Epidermal melanocyte (primary cell): ENCODE results near the gene ATRX.
"Not testable (repeated sequence)": the region's sequence is repeated elsewhere in the genome, so short reads cannot be mapped to it uniquely, and the experiment has no call there.

Source experiments
- DNase-seq: peaks from one replicate; pipeline ENCODE4 v3.0.0; 2011; ENCODE audit warnings: low spot score; ENCODE audit not compliant: insufficient read length

The ATRX gene

DNA sequence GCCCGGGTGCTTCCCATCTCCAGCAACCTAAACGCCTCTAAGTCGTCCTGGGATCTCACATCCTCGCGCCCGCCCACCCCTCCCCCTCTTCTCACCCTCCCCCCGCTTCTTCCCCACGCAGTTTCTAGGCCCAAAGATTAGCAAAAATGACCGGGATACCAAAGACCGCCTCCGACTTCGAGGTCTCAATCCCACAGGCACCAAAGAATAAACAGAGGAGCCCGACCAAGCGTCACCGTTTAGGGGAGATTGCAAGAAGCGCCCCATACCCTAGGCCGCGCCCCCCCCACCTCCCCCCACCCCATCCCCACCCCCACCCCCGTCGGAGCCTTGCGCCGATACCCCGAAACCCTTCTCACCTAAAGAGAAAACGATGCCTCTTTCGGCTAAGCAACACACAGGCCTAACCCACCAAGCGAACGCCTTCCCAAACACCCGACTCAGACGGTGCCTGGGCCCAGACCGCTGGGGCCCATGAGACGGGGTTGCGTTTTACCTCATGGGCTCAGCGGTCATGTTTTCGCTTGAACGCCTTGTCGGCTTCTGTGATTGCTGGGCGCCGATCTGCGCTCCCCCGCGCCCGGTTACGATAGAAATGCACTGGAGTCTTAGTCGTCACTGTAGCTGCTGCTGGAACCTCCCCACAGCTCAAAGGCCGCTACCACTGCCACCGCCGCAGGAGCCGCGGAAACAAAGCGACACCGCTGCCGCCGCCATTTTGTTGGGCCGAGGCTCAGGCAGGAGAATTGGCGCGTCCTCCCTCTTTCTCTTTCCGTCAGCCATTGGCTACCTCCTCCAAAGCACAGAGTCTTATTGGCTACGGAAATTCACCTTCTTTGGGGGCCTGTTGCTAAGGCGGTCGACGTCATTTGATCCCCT lies at the start of gene ATRX:
TSS of gene ATRX (minus strand) at position 731 of the 879 bp plus-strand sequence. CDS start at position 516, 215 bp downstream.
- peak; percentile 72 for DNase-seq

DNA sequence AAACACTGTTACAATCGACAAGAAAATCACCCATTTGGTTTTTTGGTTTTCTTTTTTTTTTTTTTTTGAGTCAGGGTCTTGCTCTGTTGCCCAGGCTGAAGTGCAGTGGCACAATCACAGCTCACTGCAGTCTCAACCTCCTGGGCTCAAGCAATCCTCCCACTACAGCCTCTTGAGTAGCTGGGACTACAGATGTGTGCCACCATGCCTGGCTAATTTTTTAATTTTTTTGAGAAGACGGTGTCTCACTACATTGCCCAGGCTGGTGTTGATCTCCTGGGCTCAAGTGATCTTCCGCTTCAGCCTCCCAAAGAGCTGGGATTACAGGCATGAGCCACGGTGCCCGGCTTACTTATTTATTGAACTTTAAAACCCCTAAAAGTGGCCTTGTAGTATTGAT lies 45.5 kb upstream of the ATRX start:
- not testable (repeated sequence) for DNase-seq

DNA sequence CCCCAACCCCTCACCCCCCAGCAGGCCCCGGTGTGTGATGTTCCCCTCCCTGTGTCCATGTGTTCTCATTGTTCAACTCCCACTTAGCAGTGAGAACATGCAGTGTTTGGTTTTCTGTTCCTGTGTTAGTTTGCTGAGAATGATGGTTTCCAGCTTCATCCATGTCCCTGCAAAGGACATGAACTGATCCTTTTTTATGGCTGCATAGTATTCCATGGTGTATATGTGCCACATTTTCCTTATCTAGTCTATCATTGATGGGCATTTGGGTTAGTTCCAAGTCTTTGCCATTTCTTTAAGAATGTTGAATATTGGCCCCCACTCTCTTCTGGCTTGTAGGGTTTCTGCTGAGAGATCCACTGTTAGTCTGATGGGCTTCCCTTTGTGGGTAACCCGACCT lies 36.0 kb upstream of the ATRX start:
- DNase-seq = not testable (repeated sequence)

- DNase-seq = no peak
Measured at GRCh38 chrX:77820091-77820727, 34.2 kb upstream of the ATRX start.

DNA sequence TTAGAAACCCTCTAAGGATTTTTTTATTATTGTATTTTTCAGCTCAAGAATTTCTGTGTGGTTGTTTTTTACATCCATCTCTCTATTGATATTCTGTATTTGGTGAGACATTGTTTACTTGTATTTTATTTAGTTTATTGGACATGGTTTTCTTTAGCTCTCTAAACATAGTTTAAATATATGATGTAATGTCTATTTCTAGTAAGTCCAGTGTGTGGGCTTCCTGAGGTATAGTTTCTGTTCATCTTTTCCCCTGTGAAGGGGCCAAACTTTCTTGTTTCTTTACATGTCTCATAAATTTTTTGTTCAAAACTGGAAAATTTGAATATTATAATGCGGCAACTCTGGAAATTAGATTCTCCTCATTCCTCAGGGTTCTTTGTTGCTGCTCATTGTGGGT lies 28.2 kb upstream of the ATRX start:
- DNase-seq = no peak

- DNase-seq = no peak
Measured at GRCh38 chrX:77802201-77802600, 16.2 kb upstream of the ATRX start.

GRCh38 chrX:77795124-77795523 lies 9.1 kb upstream of the ATRX start:
- DNase-seq = no peak

DNA sequence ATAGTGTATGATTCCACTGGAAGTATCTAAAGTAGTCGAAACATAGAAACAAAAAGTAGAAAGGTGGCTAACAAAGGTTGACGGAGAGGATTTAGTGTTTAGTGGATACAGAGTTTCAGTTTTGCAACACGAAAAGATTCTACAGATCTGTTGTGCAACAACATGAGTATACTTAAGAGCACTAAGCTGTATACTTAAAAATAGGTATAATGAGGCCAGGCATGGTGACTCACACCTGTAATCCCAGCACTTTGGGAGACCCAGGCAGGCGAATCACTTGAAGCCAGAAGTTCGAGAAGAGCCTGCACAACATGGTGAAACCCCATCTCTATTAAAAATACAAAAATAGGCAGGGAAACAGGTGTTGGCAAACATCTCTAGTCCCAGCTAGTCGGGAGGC lies 7.9 kb upstream of the ATRX start:
- no peak for DNase-seq

- no peak for DNase-seq
Measured at GRCh38 chrX:77788050-77788449, 2.0 kb upstream of the ATRX start.

GRCh38 chrX:77786365-77786680 lies 307 bp upstream of the ATRX start:
- no peak for DNase-seq

DNA sequence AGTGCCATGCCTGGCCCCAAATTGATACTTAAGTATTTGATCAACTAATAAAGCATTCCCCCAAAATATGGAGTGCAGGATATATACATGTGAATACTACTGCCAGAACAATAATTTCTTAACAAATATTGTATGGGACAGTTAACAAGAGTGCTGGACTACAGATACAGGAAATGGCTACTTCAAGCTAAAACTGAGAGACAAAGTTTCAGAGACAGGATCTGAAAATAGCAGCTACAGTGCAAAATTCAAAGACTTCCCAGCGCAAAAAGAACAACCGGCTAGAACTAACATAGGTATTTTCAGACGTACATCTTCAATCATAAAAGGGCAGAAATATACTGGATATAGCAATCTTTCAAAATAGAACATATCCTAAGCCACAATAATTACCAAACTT lies 6.3 kb downstream of the ATRX start:
- DNase-seq = no peak

DNA sequence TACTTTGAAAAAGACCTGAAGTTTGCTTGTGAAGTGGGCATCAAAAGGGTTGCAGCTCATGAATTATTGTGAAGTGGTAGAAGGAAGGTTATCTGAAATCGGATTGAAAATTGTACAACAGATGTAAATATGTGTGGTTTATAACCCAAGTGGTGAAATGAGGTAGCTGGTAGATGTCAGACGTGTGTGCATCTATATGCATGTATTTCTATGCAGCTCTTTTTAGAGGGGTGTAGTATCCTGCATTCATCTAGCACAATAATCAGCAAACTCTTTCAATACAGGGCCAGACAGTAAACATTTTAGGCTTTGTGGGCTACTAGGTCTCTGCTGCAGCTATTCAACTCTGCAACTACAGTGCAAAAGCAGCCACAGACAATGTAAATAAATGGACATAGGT lies 9.4 kb downstream of the ATRX start:
- DNase-seq = no peak

DNA sequence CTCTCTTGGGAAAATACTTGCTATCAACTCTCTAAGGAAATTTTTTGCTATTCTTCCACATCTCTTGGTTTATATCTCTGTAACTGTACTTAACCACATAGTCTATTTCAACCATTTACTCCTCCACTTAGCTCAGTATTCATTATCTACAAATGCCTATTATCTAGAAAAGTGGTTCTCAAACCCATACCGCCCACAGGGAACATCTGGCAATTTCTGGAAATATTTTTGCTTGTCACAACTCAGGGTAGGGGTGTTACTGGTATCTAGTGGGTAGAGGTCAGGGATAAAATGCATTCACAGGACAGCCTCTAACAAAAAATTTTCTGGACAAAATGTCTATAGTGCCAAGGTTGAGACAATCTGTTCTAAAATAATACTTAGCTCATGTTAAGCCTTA lies 14.4 kb downstream of the ATRX start:
- DNase-seq = no peak

- DNase-seq = no peak
Measured at GRCh38 chrX:77768787-77769186, 17.2 kb downstream of the ATRX start.

DNA sequence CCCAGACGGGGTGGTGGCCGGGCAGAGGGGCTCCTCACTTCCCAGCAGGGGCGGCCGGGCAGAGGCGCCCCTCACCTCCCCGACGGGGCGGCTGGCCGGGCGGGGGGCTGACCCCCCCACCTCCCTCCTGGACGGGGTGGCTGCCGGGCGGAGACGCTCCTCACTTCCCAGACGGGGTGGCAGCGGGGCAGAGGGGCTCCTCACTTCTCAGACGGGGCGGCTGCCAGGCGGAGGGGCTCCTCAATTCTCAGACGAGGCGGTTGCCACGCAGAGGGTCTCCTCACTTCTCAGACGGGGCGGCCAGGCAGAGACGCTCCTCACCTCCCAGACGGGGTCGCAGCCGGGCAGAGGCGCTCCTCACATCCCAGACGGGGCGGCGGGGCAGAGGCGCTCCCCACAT lies 19.8 kb downstream of the ATRX start:
- not testable (repeated sequence) for DNase-seq

- DNase-seq = no peak
Measured at GRCh38 chrX:77755561-77755960, 30.5 kb downstream of the ATRX start.

GRCh38 chrX:77753942-77754341 lies 32.1 kb downstream of the ATRX start:
- not testable (repeated sequence) for DNase-seq

DNA sequence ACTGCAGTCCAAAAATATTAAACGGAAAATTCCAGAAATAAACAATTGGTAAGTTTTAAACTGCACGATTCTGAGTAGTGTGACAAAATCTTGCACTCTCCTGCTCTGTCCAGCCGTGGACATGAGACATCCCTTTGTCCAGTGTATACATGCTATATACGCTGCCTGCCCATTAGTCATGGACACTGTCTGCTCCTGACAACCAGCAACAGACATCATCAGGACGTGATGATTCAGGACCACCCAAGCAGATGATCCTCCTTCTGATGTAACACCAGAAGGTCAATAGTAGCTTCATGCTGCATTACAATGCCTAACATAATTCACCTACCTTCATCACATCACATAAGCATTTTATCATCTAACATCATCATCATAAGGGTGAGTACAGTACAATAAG lies 36.3 kb downstream of the ATRX start:
- no peak for DNase-seq

- no peak for DNase-seq
Measured at GRCh38 chrX:77743720-77744119, 42.3 kb downstream of the ATRX start.

GRCh38 chrX:77742788-77743476 lies 43.1 kb downstream of the ATRX start:
- no peak for DNase-seq

DNA sequence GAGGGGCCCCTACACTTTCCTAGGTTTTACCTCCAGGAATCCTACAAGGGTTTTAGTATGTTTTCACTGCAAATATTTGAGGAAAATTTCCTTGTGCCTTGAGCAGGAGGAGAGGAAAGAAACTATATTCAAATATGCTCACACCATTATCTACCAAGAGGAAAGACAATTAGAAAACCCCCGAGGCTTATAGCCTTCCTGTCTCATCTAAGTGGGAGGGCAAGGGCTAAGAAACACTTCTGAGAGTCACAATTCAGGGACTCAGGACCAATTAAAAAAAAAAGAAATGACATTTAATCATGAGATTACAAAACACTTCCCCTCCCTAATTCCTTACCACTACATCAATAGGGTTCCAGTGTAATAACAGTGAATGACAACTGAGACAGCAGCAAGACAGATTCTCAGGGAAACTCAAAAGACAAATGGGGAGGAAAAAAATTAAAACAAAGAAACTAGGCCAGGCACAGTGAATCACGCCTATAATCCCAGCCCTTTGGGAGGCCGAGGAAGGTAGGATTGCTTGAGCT lies 45.6 kb downstream of the ATRX start:
- no peak for DNase-seq

DNA sequence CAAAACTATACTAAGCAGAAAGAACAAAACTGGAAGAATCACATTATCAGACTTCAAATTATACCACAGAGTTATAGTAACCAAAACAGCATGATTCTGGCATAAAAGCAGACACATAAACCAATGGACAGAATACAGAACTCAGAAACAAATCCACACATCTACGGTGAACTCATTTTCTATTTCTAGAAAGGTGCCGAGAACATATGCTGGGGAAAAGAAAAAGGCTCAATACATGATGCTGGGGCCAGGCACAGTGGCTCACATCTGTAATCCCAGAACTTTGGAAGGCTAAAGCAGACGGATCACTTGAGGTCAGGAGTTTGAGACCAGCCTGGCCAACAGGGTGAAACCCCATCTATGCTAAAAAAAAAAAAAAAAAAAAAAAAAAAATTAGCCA lies 52.7 kb downstream of the ATRX start:
- DNase-seq = no peak
